K562 (cell line): ENCODE measurements around the gene NLRP5. TPM values are rescaled to one million over a fixed set of nuclear protein-coding genes. Genes with fewer than 3 reads are reported as not detected.

ENCODE experiments used
- ATAC-seq: fragments of 200-7000 bp; cut with Tn5 transposase; 3 replicates; pipeline ENCODE4 v1.9.1; 2020; ENCODE audit warnings: moderate library complexity
- BruUV-seq: library from RNA; stranded (reverse); fragments of 400-500 nt; replicated peaks from 2 replicates; lab custom pipeline; 2021; lab: Mats Ljungman, UMichigan
- CTCF ChIA-PET: fragments of 300-600 bp; formaldehyde crosslinking; extraction: SDS; loops from one replicate; lab custom pipeline; 2021; ENCODE audit warnings: low intra/inter-chr PET ratio; lab: Yijun Ruan, JAX
- POLR2A ChIA-PET: fragments of 300-600, 350-650 bp; sonication (Branson Sonifier 250); formaldehyde crosslinking; extraction: SDS; loops from one replicate; lab custom pipeline; 2021; ENCODE audit warnings: antibody characterized with exemption, inconsistent platforms; lab: Yijun Ruan, JAX
- DNase-seq, 4 experiments: peaks; one replicate each; pipeline versions ENCODE4 v3.0.0 to v3.0.0-alpha.2; 2011 to 2018; ENCODE audit warnings: low spot score in 3 of 4, mixed read lengths in 3 of 4; ENCODE audit errors: extremely low read depth in 1 of 4
- FAIRE-seq: peaks from 2 replicates; lab custom pipeline; 2011; peaks lifted over from hg19 to GRCh38; lab: Jason Lieb, UNC
- H2AFZ ChIP-seq: 2 replicates; pipeline ENCODE4 v1.6.0; 2011; ENCODE audit warnings: low read depth, low read length, control low read depth, inconsistent platforms
- H3K27ac ChIP-seq: fragments of 200-600 bp; 3 replicates; pipeline ENCODE4 v1.8.0; 2011; ENCODE audit warnings: low read depth, mild to moderate bottlenecking, control low read depth, inconsistent platforms, low read length, moderate library complexity, mixed read lengths; ENCODE audit errors: extremely low read depth
- H3K27me3 ChIP-seq, 2 experiments: fragments of 300-600 bp in 1 of 2; 2 replicates in 1 of 2; 3 replicates in 1 of 2; pipeline versions ENCODE4 v1.6.0 to v1.8.0; 2011; ENCODE audit warnings: inconsistent platforms in 2 of 2, low read length in 2 of 2, mild to moderate bottlenecking in 1 of 2, mixed read lengths in 1 of 2, moderate library complexity in 1 of 2; ENCODE audit not compliant: control insufficient read depth in 2 of 2, insufficient read depth in 2 of 2
- H3K36me3 ChIP-seq: fragments of 300-600 bp; 3 replicates; pipeline ENCODE4 v1.8.0; 2011; ENCODE audit warnings: mild to moderate bottlenecking, low read length, inconsistent platforms; ENCODE audit not compliant: control insufficient read depth, insufficient read depth
- H3K4me1 ChIP-seq, 2 experiments: fragments of 200-600 bp in 1 of 2; replicated peaks in 1 of 2; 2 replicates in 1 of 2; 3 replicates in 1 of 2; pipeline versions ENCODE4 v1.5.1 to v1.8.0; 2011; ENCODE audit warnings: inconsistent platforms in 2 of 2, low read length in 2 of 2, mild to moderate bottlenecking in 1 of 2, mixed read lengths in 1 of 2, moderate library complexity in 1 of 2; ENCODE audit not compliant: control insufficient read depth in 2 of 2, insufficient read depth in 2 of 2
- H3K4me2 ChIP-seq: 2 replicates; pipeline ENCODE4 v1.6.1; 2011; ENCODE audit warnings: low read length, control low read depth, inconsistent platforms, mixed read lengths; ENCODE audit not compliant: insufficient read depth
- H3K4me3 ChIP-seq: fragments of 200-600 bp; sonication (generic), shearing (Covaris generic); 2 replicates; pipeline ENCODE4 v1.5.1; 2016; ENCODE audit warnings: control low read depth, inconsistent platforms
- H3K79me2 ChIP-seq: fragments of 200-600 bp; 3 replicates; pipeline ENCODE4 v1.8.0; 2011; ENCODE audit warnings: low read length, inconsistent platforms; ENCODE audit not compliant: control insufficient read depth, insufficient read depth
- H3K9ac ChIP-seq, 2 experiments: 2 replicates each; pipeline versions ENCODE4 v1.6.0 to v1.6.1; 2011; ENCODE audit warnings: low read depth in 2 of 2, low read length in 2 of 2, control low read depth in 1 of 2, inconsistent platforms in 1 of 2, mild to moderate bottlenecking in 1 of 2, mixed read lengths in 1 of 2; ENCODE audit not compliant: insufficient read depth in 1 of 2
- H3K9me1 ChIP-seq: one replicate; pipeline ENCODE4 v1.6.0; 2011; ENCODE audit warnings: inconsistent platforms, mild to moderate bottlenecking, low read length, moderate library complexity; ENCODE audit not compliant: control insufficient read depth, insufficient read depth
- H3K9me3 ChIP-seq: replicated peaks from 2 replicates; pipeline ENCODE4 v1.5.1; 2011; ENCODE audit warnings: low read depth, low read length, inconsistent platforms; ENCODE audit not compliant: control insufficient read depth, insufficient read depth
- H4K20me1 ChIP-seq: replicated peaks from 2 replicates; pipeline ENCODE4 v1.6.1; 2011; ENCODE audit warnings: low read length, inconsistent platforms, mixed read lengths; ENCODE audit not compliant: control insufficient read depth, insufficient read depth
- EHMT2 ChIP-seq: fragments of 450-650 bp; IDR thresholded peaks from 2 replicates; pipeline ENCODE4 v1.6.1; 2018; ENCODE audit warnings: antibody characterized with exemption
- ESRRA ChIP-seq: fragments of 450-650 bp; IDR thresholded peaks from 2 replicates; pipeline ENCODE4 v1.6.1; 2014; ENCODE audit warnings: low read depth, mild to moderate bottlenecking, moderate library complexity, borderline replicate concordance
- POLR2B ChIP-seq: fragments of 450-650 bp; IDR thresholded peaks from 2 replicates; pipeline ENCODE4 v1.6.1; 2018; ENCODE audit warnings: low read depth; ENCODE audit not compliant: partially characterized antibody
- POLR2G ChIP-seq: fragments of 200-400 bp; formaldehyde crosslinking; IDR thresholded peaks from 2 replicates; pipeline ENCODE4 v1.6.1; 2017; ENCODE audit warnings: low read depth, mild to moderate bottlenecking, antibody characterized with exemption, low read length, moderate library complexity
- RBM22 ChIP-seq: fragments of 200-400 bp; formaldehyde crosslinking; IDR thresholded peaks from 2 replicates; pipeline ENCODE4 v1.6.1; 2018; ENCODE audit warnings: low read length, low read depth; ENCODE audit not compliant: poor library complexity, severe bottlenecking
- RNF219 ChIP-seq: fragments of 250-450 bp; sonication (Bioruptor Pico); IDR thresholded peaks from 2 replicates; pipeline ENCODE4 v1.5.0; 2022; ENCODE audit warnings: mild to moderate bottlenecking
- SREBF2 ChIP-seq: sonication (generic); formaldehyde crosslinking; IDR thresholded peaks from 2 replicates; pipeline ENCODE4 v1.4.0; 2020; ENCODE audit warnings: mild to moderate bottlenecking, missing genetic modification reagents
- TRIM25 ChIP-seq: fragments of 450-650 bp; IDR thresholded peaks from 2 replicates; pipeline ENCODE4 v1.7.0; 2016; ENCODE audit warnings: borderline replicate concordance
- ZFP91 ChIP-seq: sonication (generic); formaldehyde crosslinking; IDR thresholded peaks from 2 replicates; pipeline ENCODE4 v1.8.0; 2022; ENCODE audit warnings: mild to moderate bottlenecking, missing genetic modification reagents
- ZNF121 ChIP-seq: sonication (generic); formaldehyde crosslinking; conservative IDR thresholded peaks from 2 replicates; pipeline ENCODE4 v1.8.0; 2022; ENCODE audit warnings: missing genetic modification reagents
- ZNF511 ChIP-seq: sonication (generic); formaldehyde crosslinking; IDR thresholded peaks from 2 replicates; pipeline ENCODE4 v1.8.0; 2022; ENCODE audit warnings: mild to moderate bottlenecking, missing genetic modification reagents
- WGBS: fragments of 100-300 bp; shearing (Covaris generic); methylation state at CpG from one replicate; pipeline ENCODE4 v1.1.6; 2016; ENCODE audit warnings: low coverage, mixed read lengths; ENCODE audit not compliant: insufficient coverage; ENCODE audit errors: missing lambda C conversion rate; 5-methylcytosine and 5-hydroxymethylcytosine counted together
- in situ Hi-C: fragments of 300-500 bp; cut with MboI; formaldehyde crosslinking; loops from 4 replicates; pipeline ENCODE4 v1.15.0; 2018; ENCODE audit warnings: inconsistent platforms, mixed read lengths
- intact Hi-C: fragments of 100-400 bp; cut with micrococcal nuclease; formaldehyde crosslinking; loops from 2 replicates; pipeline ENCODE4 v1.14.2; 2022
- polyA plus RNA-seq, 8 experiments: library from polyadenylated mRNA; depleted of rRNA in 4 of 8; stranded (reverse) in 5 of 8; unstranded in 3 of 8; fragments of >200 nt; fragmentation: Nextera tagmentation in 2 of 8; fragmentation: Illumina TruSeq in 1 of 8; extraction: Ambion mirVana in 2 of 8; extraction: Trizol in 1 of 8; gene quantifications; 2 replicates each; pipeline versions ENCODE4 v1.2.1 to v1.2.3, GENCODE V29; 2011 to 2014; ENCODE audit warnings: inconsistent platforms in 1 of 8, missing spikeins in 1 of 8
- total RNA-seq, 7 experiments: library from RNA; depleted of rRNA in 6 of 7; stranded (reverse); fragments of >200 nt in 6 of 7; fragmentation: Illumina TruSeq in 2 of 7; extraction: Trizol in 2 of 7; gene quantifications; 2 replicates each; pipeline versions ENCODE4 v1.2.1 to v1.2.3, GENCODE V29; 2011 to 2021; ENCODE audit warnings: low replicate concordance in 1 of 7

The NLRP5 gene
- total and polyA plus RNA-seq, 9 of the 15 experiments (the other 6 are each of a cell fraction or from before 2014, with no cell fraction given), result 0.04 to 0.07 TPM; not detected in 7

GRCh38 chr19:56083668-56084067 is 97.1 kb downstream of the NLRP5 start (continued):
- TF ChIP-seq SREBF2, result no peak
- TF ChIP-seq, all 486 proteins: peak for 4

GRCh38 chr19:56084835-56085536 is 98.4 kb downstream of the NLRP5 start:
- no peak for FAIRE-seq
- Histone ChIP-seq H2AFZ (no peak overlapping the region), H3K27me3 (no peaks in the 10 kb centered on the region), H3K79me2 (peaks cover 8% of the 10 kb centered on the region), H3K36me3 (peaks cover 23% of the 10 kb centered on the region; the same call in 2 of the 3 replicates), H3K9me3 (no peaks in the 10 kb centered on the region), H3K4me1 (peaks cover 8 to 28% of the 10 kb centered on the region in 2 experiments; a peak in 4 of 5 replicates), H3K9me1 (peaks cover 3% of the 10 kb centered on the region), H4K20me1 (peaks cover 11% of the 10 kb centered on the region), H3K27ac (no peak overlapping the region), H3K4me3 (no peak overlapping the region), H3K9ac (no peak overlapping the region), H3K4me2 (no peak overlapping the region)
- no peak for ATAC-seq
- intact Hi-C loops, result no loop called here
- DNase-seq, result no peak
- in situ Hi-C loops, result no loop called here
- ChIA-PET POLR2A (interaction anchor here (0.8 to 1.5 kb wide), 6 partner anchors 9 to 248 kb away, joined by 3 to 6 read pairs (median 4); no protein-coding TSS in a partner anchor), CTCF (interaction anchor here (0.5 kb wide), 1 partner anchor 1124 kb away, joined by 3 read pairs; no protein-coding TSS in a partner anchor)
- 83% methylated on average over 16 of the region's 18 CpGs for WGBS
- no TSS peak for BruUV-seq
- TF ChIP-seq RNF219 (CRISPR knock-in tag) (no peak), TRIM25 (no peak), ZFP91 (CRISPR knock-in tag) (no peak), EHMT2 (no peak), RBM22 (peak; percentile 77), POLR2G (peak; percentile 66), ZNF511 (CRISPR knock-in tag) (no peak), POLR2B (no peak), ZNF121 (no peak), ESRRA (no peak)
